Duodenal mucosa (tissue), 2 donors: ENCODE results near the gene ZFP30.

Source experiments
- H3K27ac ChIP-seq: one replicate; pipeline ENCODE4 v1.7.0; 2013; ENCODE audit warnings: low read depth, low read length
- H3K27me3 ChIP-seq, 2 donors: one replicate each; pipeline ENCODE4 v1.7.0; 2013; ENCODE audit warnings: low read length in 2 of 2, control low read depth in 1 of 2; ENCODE audit not compliant: insufficient read depth in 2 of 2, control insufficient read depth in 1 of 2
- H3K36me3 ChIP-seq, 2 donors: one replicate each; pipeline ENCODE4 v1.7.0; 2013; ENCODE audit warnings: low read length in 2 of 2, control low read depth in 1 of 2; ENCODE audit not compliant: insufficient read depth in 2 of 2, control insufficient read depth in 1 of 2
- H3K4me1 ChIP-seq, 2 donors: one replicate each; pipeline ENCODE4 v1.7.0; 2013; ENCODE audit warnings: low read length in 2 of 2, control low read depth in 1 of 2; ENCODE audit not compliant: insufficient read depth in 2 of 2, control insufficient read depth in 1 of 2
- H3K4me3 ChIP-seq, 2 donors: one replicate each; pipeline ENCODE4 v1.7.0; 2013; ENCODE audit warnings: low read length in 2 of 2, low read depth in 1 of 2
- H3K9ac ChIP-seq, 2 donors: one replicate each; pipeline ENCODE4 v1.7.0; 2013; ENCODE audit warnings: low read length in 2 of 2, low read depth in 1 of 2
- H3K9me3 ChIP-seq, 2 donors: one replicate each; pipeline ENCODE4 v1.7.0; 2013; ENCODE audit warnings: low read length in 2 of 2, control low read depth in 1 of 2; ENCODE audit not compliant: control insufficient read depth in 1 of 2

The ZFP30 gene

DNA sequence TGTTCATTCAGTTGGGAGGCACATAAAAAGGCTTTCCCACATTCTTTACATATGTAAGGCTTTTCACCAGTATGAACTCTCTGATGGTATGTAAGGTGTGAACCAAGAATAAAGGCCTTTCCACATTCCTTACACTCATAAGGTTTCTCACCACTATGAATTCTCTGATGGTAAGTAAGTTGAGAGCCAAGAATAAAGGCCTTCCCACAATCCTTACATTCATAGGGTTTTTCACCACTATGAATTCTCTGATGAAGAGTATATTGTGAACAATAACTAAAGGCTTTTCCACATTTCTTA, 89.9 kb downstream of the ZFP30 start:
- no peaks in the 10 kb centered on the region for H3K4me1 ChIP-seq
- peak overlapping the region; percentile 19 to 38 for H3K4me3 ChIP-seq
- peaks cover 18 to 25% of the 10 kb centered on the region in 2 donors for H3K36me3 ChIP-seq
- no peaks in the 10 kb centered on the region for H3K27me3 ChIP-seq
- H3K27ac ChIP-seq: no peak overlapping the region
- peaks cover 92 to 97% of the 10 kb centered on the region in 2 donors for H3K9me3 ChIP-seq
- H3K9ac ChIP-seq: no peak overlapping the region

- no peaks in the 10 kb centered on the region for H3K27me3 ChIP-seq
- no peak overlapping the region for H3K9ac ChIP-seq
- H3K4me3 ChIP-seq: peak overlapping the region; percentile 19 to 38
- H3K27ac ChIP-seq: no peak overlapping the region
- peaks cover 14 to 21% of the 10 kb centered on the region in 2 donors for H3K36me3 ChIP-seq
- no peaks in the 10 kb centered on the region for H3K4me1 ChIP-seq
- peaks cover 89 to 93% of the 10 kb centered on the region in 2 donors for H3K9me3 ChIP-seq
Observed at GRCh38 chr19:37564624-37565369, 90.5 kb downstream of the ZFP30 start.
